K562 (cell line): ENCODE results near the gene DST. TPM values are rescaled to one million over a fixed set of nuclear protein-coding genes. Genes with fewer than 3 reads are reported as not detected.

Source experiments
- ATAC-seq: fragments of 200-7000 bp; cut with Tn5 transposase; 3 replicates; pipeline ENCODE4 v1.9.1; 2020; ENCODE audit warnings: moderate library complexity
- BruUV-seq: library from RNA; stranded (reverse); fragments of 400-500 nt; replicated peaks from 2 replicates; lab custom pipeline; 2021; lab: Mats Ljungman, UMichigan
- CTCF ChIA-PET: fragments of 300-600 bp; formaldehyde crosslinking; extraction: SDS; loops from one replicate; lab custom pipeline; 2021; ENCODE audit warnings: low intra/inter-chr PET ratio; lab: Yijun Ruan, JAX
- POLR2A ChIA-PET: fragments of 300-600, 350-650 bp; sonication (Branson Sonifier 250); formaldehyde crosslinking; extraction: SDS; loops from one replicate; lab custom pipeline; 2021; ENCODE audit warnings: antibody characterized with exemption, inconsistent platforms; lab: Yijun Ruan, JAX
- DNase-seq, 4 experiments: peaks; one replicate each; pipeline versions ENCODE4 v3.0.0 to v3.0.0-alpha.2; 2011 to 2018; ENCODE audit warnings: low spot score in 3 of 4, mixed read lengths in 3 of 4; ENCODE audit errors: extremely low read depth in 1 of 4
- FAIRE-seq: peaks from 2 replicates; lab custom pipeline; 2011; peaks lifted over from hg19 to GRCh38; lab: Jason Lieb, UNC
- H2AFZ ChIP-seq: 2 replicates; pipeline ENCODE4 v1.6.0; 2011; ENCODE audit warnings: low read depth, low read length, control low read depth, inconsistent platforms
- H3K27ac ChIP-seq: fragments of 200-600 bp; 3 replicates; pipeline ENCODE4 v1.8.0; 2011; ENCODE audit warnings: low read depth, mild to moderate bottlenecking, control low read depth, inconsistent platforms, low read length, moderate library complexity, mixed read lengths; ENCODE audit errors: extremely low read depth
- H3K27me3 ChIP-seq, 2 experiments: fragments of 300-600 bp in 1 of 2; 2 replicates in 1 of 2; 3 replicates in 1 of 2; pipeline versions ENCODE4 v1.6.0 to v1.8.0; 2011; ENCODE audit warnings: inconsistent platforms in 2 of 2, low read length in 2 of 2, mild to moderate bottlenecking in 1 of 2, mixed read lengths in 1 of 2, moderate library complexity in 1 of 2; ENCODE audit not compliant: control insufficient read depth in 2 of 2, insufficient read depth in 2 of 2
- H3K36me3 ChIP-seq: fragments of 300-600 bp; 3 replicates; pipeline ENCODE4 v1.8.0; 2011; ENCODE audit warnings: mild to moderate bottlenecking, low read length, inconsistent platforms; ENCODE audit not compliant: control insufficient read depth, insufficient read depth
- H3K4me1 ChIP-seq, 2 experiments: fragments of 200-600 bp in 1 of 2; replicated peaks in 1 of 2; 2 replicates in 1 of 2; 3 replicates in 1 of 2; pipeline versions ENCODE4 v1.5.1 to v1.8.0; 2011; ENCODE audit warnings: inconsistent platforms in 2 of 2, low read length in 2 of 2, mild to moderate bottlenecking in 1 of 2, mixed read lengths in 1 of 2, moderate library complexity in 1 of 2; ENCODE audit not compliant: control insufficient read depth in 2 of 2, insufficient read depth in 2 of 2
- H3K4me2 ChIP-seq: 2 replicates; pipeline ENCODE4 v1.6.1; 2011; ENCODE audit warnings: low read length, control low read depth, inconsistent platforms, mixed read lengths; ENCODE audit not compliant: insufficient read depth
- H3K4me3 ChIP-seq: fragments of 200-600 bp; sonication (generic), shearing (Covaris generic); 2 replicates; pipeline ENCODE4 v1.5.1; 2016; ENCODE audit warnings: control low read depth, inconsistent platforms
- H3K79me2 ChIP-seq: fragments of 200-600 bp; 3 replicates; pipeline ENCODE4 v1.8.0; 2011; ENCODE audit warnings: low read length, inconsistent platforms; ENCODE audit not compliant: control insufficient read depth, insufficient read depth
- H3K9ac ChIP-seq, 2 experiments: 2 replicates each; pipeline versions ENCODE4 v1.6.0 to v1.6.1; 2011; ENCODE audit warnings: low read depth in 2 of 2, low read length in 2 of 2, control low read depth in 1 of 2, inconsistent platforms in 1 of 2, mild to moderate bottlenecking in 1 of 2, mixed read lengths in 1 of 2; ENCODE audit not compliant: insufficient read depth in 1 of 2
- H3K9me1 ChIP-seq: one replicate; pipeline ENCODE4 v1.6.0; 2011; ENCODE audit warnings: inconsistent platforms, mild to moderate bottlenecking, low read length, moderate library complexity; ENCODE audit not compliant: control insufficient read depth, insufficient read depth
- H3K9me3 ChIP-seq: replicated peaks from 2 replicates; pipeline ENCODE4 v1.5.1; 2011; ENCODE audit warnings: low read depth, low read length, inconsistent platforms; ENCODE audit not compliant: control insufficient read depth, insufficient read depth
- H4K20me1 ChIP-seq: replicated peaks from 2 replicates; pipeline ENCODE4 v1.6.1; 2011; ENCODE audit warnings: low read length, inconsistent platforms, mixed read lengths; ENCODE audit not compliant: control insufficient read depth, insufficient read depth
- ARID3A ChIP-seq: IDR thresholded peaks from 2 replicates; pipeline ENCODE4 v1.6.1; 2012; ENCODE audit warnings: low read depth, low read length, improper control_type of control experiment, borderline replicate concordance
- DNMT1 ChIP-seq: fragments of 450-650 bp; IDR thresholded peaks from 2 replicates; pipeline ENCODE4 v1.6.1; 2016; ENCODE audit warnings: antibody characterized with exemption, mild to moderate bottlenecking
- ETS2 ChIP-seq: IDR thresholded peaks from 2 replicates; pipeline ENCODE4 v1.6.1; 2016; ENCODE audit warnings: borderline replicate concordance, missing genetic modification characterization, mild to moderate bottlenecking, moderate library complexity, missing compliant biosample characterization; ENCODE audit not compliant: poor library complexity, severe bottlenecking
- LARP7 ChIP-seq: fragments of 450-650 bp; IDR thresholded peaks from 2 replicates; pipeline ENCODE4 v1.6.1; 2016
- NFIX ChIP-seq: fragments of 250-450 bp; sonication (Bioruptor Pico); IDR thresholded peaks from 2 replicates; pipeline ENCODE4 v1.4.0; 2020; ENCODE audit warnings: low read depth, mild to moderate bottlenecking, moderate library complexity
- NONO ChIP-seq, 2 experiments: fragments of 200-400 bp in 1 of 2; fragments of 450-650 bp in 1 of 2; formaldehyde crosslinking in 1 of 2; IDR thresholded peaks; 2 replicates each; pipeline ENCODE4 v1.6.1; 2017; ENCODE audit warnings: low read depth in 2 of 2, mild to moderate bottlenecking in 2 of 2, moderate library complexity in 2 of 2, low read length in 1 of 2
- PHF20 ChIP-seq: fragments of 450-650 bp; IDR thresholded peaks from 2 replicates; pipeline ENCODE4 v1.6.1; 2018; ENCODE audit not compliant: partially characterized antibody
- PML ChIP-seq: IDR thresholded peaks from 2 replicates; pipeline ENCODE4 v1.6.1; 2012; ENCODE audit warnings: low read length, inconsistent platforms
- ZBTB49 ChIP-seq: sonication (generic); formaldehyde crosslinking; IDR thresholded peaks from 2 replicates; pipeline ENCODE4 v1.8.0; 2022; ENCODE audit warnings: missing genetic modification reagents, mild to moderate bottlenecking, borderline replicate concordance
- ZBTB7A ChIP-seq: IDR thresholded peaks from 2 replicates; pipeline ENCODE4 v1.6.1; 2011; ENCODE audit warnings: low read depth, mild to moderate bottlenecking, low read length, moderate library complexity, borderline replicate concordance; ENCODE audit not compliant: control insufficient read depth
- ZNF57 ChIP-seq: fragments of 450-650 bp; formaldehyde crosslinking; IDR thresholded peaks from 2 replicates; pipeline ENCODE4 v1.4.0; 2020; ENCODE audit warnings: mild to moderate bottlenecking, moderate library complexity
- ZNF79 ChIP-seq: fragments of 250-450 bp; sonication (Bioruptor Pico); IDR thresholded peaks from 2 replicates; pipeline ENCODE4 v1.4.0; 2020; ENCODE audit warnings: low read depth, mild to moderate bottlenecking, moderate library complexity
- in situ Hi-C: fragments of 300-500 bp; cut with MboI; formaldehyde crosslinking; loops from 4 replicates; pipeline ENCODE4 v1.15.0; 2018; ENCODE audit warnings: inconsistent platforms, mixed read lengths
- intact Hi-C: fragments of 100-400 bp; cut with micrococcal nuclease; formaldehyde crosslinking; loops from 2 replicates; pipeline ENCODE4 v1.14.2; 2022
- polyA plus RNA-seq, 8 experiments: library from polyadenylated mRNA; depleted of rRNA in 4 of 8; stranded (reverse) in 5 of 8; unstranded in 3 of 8; fragments of >200 nt; fragmentation: Nextera tagmentation in 2 of 8; fragmentation: Illumina TruSeq in 1 of 8; extraction: Ambion mirVana in 2 of 8; extraction: Trizol in 1 of 8; gene quantifications; 2 replicates each; pipeline versions ENCODE4 v1.2.1 to v1.2.3, GENCODE V29; 2011 to 2014; ENCODE audit warnings: inconsistent platforms in 1 of 8, missing spikeins in 1 of 8
- total RNA-seq, 7 experiments: library from RNA; depleted of rRNA in 6 of 7; stranded (reverse); fragments of >200 nt in 6 of 7; fragmentation: Illumina TruSeq in 2 of 7; extraction: Trizol in 2 of 7; gene quantifications; 2 replicates each; pipeline versions ENCODE4 v1.2.1 to v1.2.3, GENCODE V29; 2011 to 2021; ENCODE audit warnings: low replicate concordance in 1 of 7
- TF ChIP-seq, protein P1 (sequence below): IDR thresholded peaks from 2 replicates; pipeline ENCODE4 v1.6.1; 2016; ENCODE audit warnings: missing genetic modification characterization, missing compliant biosample characterization

Gene DST
- total and polyA plus RNA-seq, 9 of the 15 experiments (the other 6 are each of a cell fraction or from before 2014, with no cell fraction given), result 5.2 to 21.9 (median 13.3) TPM

GRCh38 chr6:56594699-56595098 lies 48.0 kb downstream of the DST start:
- no peak overlapping the region for H3K27ac ChIP-seq
- no TSS peak for BruUV-seq
- H3K9ac ChIP-seq, result no peak overlapping the region
- POLR2A ChIA-PET, result no interaction called here
- no peaks in the 10 kb centered on the region for H3K9me3 ChIP-seq
- no peak for FAIRE-seq
- H2AFZ ChIP-seq, result no peak overlapping the region
- in situ Hi-C loops (loop anchor here (5.0 to 25.0 kb wide), 2 partner anchors 237 to 707 kb away; partner anchors contain the start of gene BMP5), intact Hi-C loops (loop anchor here (1.0 kb wide), 1 partner anchor 280 kb away; no protein-coding TSS in a partner anchor)
- no peaks in the 10 kb centered on the region for H3K4me1 ChIP-seq
- H3K36me3 ChIP-seq, result no peaks in the 10 kb centered on the region
- no peaks in the 10 kb centered on the region for H3K79me2 ChIP-seq
- no peak for DNase-seq
- H3K4me3 ChIP-seq, result no peak overlapping the region
- no peaks in the 10 kb centered on the region for H4K20me1 ChIP-seq
- no peak overlapping the region for H3K4me2 ChIP-seq
- H3K27me3 ChIP-seq, result no peaks in the 10 kb centered on the region
- no peaks in the 10 kb centered on the region for H3K9me1 ChIP-seq
- CTCF ChIA-PET, result interaction anchor here (1.3 to 2.5 kb wide), 2 partner anchors 236 kb away, joined by 10 to 24 read pairs; no protein-coding TSS in a partner anchor
- no peak for ATAC-seq
- TF ChIP-seq ETS2 (tag) (no peak), NFIX (CRISPR knock-in tag) (no peak), ZBTB7A (no peak), NONO (IDR thresholded peaks at IDR 0.05; ENCODE audit: low read depth in 2 of 2, low read length in 1 of 2) (no peak), DNMT1 (no peak), ZBTB49 (CRISPR knock-in tag) (no peak), PML (no peak), ZNF57 (CRISPR knock-in tag) (no peak), PHF20 (no peak), ZNF79 (CRISPR knock-in tag) (no peak), ARID3A (no peak), LARP7 (no peak)
- TF ChIP-seq, protein P1, sequence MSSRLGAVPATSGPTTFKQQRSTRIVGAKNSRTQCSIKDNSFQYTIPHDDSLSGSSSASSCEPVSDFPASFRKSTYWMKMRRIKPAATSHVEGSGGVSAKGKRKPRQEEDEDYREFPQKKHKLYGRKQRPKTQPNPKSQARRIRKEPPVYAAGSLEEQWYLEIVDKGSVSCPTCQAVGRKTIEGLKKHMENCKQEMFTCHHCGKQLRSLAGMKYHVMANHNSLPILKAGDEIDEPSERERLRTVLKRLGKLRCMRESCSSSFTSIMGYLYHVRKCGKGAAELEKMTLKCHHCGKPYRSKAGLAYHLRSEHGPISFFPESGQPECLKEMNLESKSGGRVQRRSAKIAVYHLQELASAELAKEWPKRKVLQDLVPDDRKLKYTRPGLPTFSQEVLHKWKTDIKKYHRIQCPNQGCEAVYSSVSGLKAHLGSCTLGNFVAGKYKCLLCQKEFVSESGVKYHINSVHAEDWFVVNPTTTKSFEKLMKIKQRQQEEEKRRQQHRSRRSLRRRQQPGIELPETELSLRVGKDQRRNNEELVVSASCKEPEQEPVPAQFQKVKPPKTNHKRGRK (tag), result no peak
- TF ChIP-seq, all 486 proteins: peak for 0
